Measurements from ENCODE around the gene DDX20.

GRCh38 chr1:111813440-111814304, 58.0 kb downstream of the DDX20 start:
- TF ChIP-seq CTCF (IDR thresholded peaks at IDR 0.05) (no peak), POLR2A (IDR thresholded peaks at IDR 0.05) (no peak)
